T-helper 1 cell treated with Interleukin-12 subunit alpha and Interleukin-12 subunit beta and Interleukin-4 antibody, amounts not matched to agents 30 μg/mL and 1 μg/mL, for 36 hours (primary cell): Measurements from ENCODE around the gene TVP23A.
A peak's percentile ranks its signal among the peaks of the same experiment; 100 is the strongest.

Source experiments
- H3K27ac Mint-ChIP-seq: one replicate; pipeline ENCODE4 v1.8.0; 2021; ENCODE audit warnings: mild to moderate bottlenecking, mixed read lengths
- H3K27me3 Mint-ChIP-seq: one replicate; pipeline ENCODE4 v1.8.0; 2021; ENCODE audit warnings: low read depth, mixed read lengths
- H3K36me3 Mint-ChIP-seq: one replicate; pipeline ENCODE4 v1.8.0; 2021; ENCODE audit warnings: low read depth, mixed read lengths
- H3K4me1 Mint-ChIP-seq: one replicate; pipeline ENCODE4 v1.8.0; 2021; ENCODE audit warnings: low read depth, mixed read lengths
- H3K4me3 Mint-ChIP-seq: one replicate; pipeline ENCODE4 v1.8.0; 2021; ENCODE audit warnings: mild to moderate bottlenecking, moderate library complexity, mixed read lengths
- H3K9me3 Mint-ChIP-seq: one replicate; pipeline ENCODE4 v1.8.0; 2021; ENCODE audit warnings: mixed read lengths

The TVP23A gene

DNA sequence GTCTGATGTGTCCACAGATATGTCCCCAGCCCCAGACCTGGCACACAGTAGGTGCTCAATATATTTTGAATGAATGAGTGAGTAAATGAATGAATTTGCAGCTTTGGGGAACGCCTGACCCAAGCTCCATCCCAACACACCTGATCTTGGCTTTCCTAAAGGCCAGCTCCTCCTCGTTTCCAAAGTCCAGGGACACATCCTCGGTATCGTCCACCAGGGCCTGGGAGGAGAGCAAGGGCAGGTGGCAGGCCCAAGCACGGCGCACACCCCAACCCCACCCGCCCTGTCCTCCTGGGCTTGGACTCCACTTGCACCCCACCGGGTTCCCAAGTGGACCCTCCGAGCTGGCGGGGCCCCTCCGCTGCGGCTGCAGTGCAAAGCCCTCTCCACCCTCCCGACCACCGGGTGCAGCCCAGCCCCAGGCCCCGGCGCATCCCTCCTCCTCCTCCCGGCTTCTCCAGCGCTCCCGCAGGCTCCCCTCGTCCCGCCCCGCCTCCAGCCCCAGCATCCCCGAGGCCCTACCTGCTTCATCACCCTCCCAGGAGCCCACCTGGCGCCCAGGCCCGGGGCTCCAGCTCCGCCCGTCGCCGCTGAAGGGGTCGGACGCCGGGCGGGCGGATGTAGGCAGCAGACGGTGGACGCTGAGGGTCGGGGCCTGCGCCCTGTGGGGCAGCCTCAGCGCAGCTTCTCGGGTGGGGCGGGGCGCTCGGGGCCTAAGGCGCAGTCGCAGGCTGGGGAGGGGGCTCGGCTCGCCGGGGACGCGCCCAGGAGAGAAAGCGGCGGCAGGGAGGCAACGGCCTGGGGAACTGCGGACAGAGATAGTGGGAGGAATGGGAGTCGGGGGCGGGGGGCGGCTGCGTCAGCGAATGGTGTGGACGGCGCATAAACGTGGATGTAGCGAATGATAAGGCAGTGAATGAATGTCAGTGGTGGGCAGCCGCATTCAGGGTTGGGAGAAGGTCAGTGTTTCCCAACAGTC lies at the start of gene TVP23A:
TSS of gene TVP23A (minus strand) at position 832 of the 979 bp plus-strand sequence. CDS start at position 531, 301 bp downstream.
- Mint-ChIP-seq H3K27ac (no peak within 1 kb of the TSS), H3K4me1 (peaks cover 8% of the 10 kb centered on the region), H3K9me3 (no peaks in the 10 kb centered on the region), H3K27me3 (peaks cover 5% of the 10 kb centered on the region), H3K4me3 (no peak within 1 kb of the TSS), H3K36me3 (no peaks in the 10 kb centered on the region)

DNA sequence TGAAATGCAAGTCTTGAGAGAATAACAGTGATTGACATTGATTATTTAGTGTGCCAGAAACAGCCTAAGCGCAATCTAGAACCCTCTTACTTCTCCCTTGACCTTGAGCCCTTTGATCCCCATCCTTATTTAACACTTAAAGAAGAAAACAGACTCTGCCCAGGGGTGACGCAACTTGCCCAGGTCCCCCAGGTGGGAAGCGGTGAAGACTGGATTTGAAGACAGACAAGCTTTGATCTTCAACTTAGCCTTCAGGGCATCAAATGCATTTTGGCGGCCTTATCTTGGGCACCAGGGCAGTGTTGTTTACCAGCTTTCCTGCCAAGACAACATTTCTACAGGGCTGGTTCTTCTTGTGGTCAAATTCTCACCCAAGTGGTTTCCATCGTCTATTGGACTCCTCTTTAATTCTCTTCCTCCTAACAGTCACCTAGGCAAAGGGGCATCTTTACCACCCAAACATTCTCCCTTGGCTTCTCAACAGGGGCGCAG lies 49.6 kb upstream of the TVP23A start:
- H3K27me3 Mint-ChIP-seq = peaks cover 21% of the 10 kb centered on the region
- H3K4me3 Mint-ChIP-seq = peak overlapping the region; percentile 45
- H3K9me3 Mint-ChIP-seq = no peaks in the 10 kb centered on the region
- H3K27ac Mint-ChIP-seq = peak overlapping the region; percentile 28
- peaks cover 48% of the 10 kb centered on the region for H3K4me1 Mint-ChIP-seq
- H3K36me3 Mint-ChIP-seq = peaks cover 2% of the 10 kb centered on the region

DNA sequence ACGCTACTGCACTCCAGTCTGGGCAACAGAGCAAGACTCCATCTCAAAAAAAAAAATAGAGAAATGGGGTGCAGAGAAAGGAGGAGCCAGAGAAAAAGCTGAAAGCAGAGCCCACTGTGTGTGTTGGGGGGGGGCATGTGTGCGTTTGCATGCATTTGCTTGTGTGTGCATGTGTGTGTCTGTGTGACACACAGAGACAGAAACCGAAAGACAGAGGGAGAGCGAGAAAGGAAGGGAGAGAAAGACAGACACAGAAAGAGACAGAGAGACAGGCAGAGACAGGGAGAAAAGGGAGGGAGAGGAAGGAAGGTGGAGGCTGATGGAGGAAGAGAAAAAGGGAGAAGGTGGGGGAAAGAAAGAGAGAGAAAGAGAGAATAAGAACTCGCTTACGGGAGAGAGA lies 48.6 kb upstream of the TVP23A start:
- Mint-ChIP-seq H3K4me1 (peaks cover 43% of the 10 kb centered on the region), H3K4me3 (peak overlapping the region; percentile 20), H3K27me3 (peaks cover 29% of the 10 kb centered on the region), H3K27ac (no peak overlapping the region), H3K36me3 (peaks cover 2% of the 10 kb centered on the region), H3K9me3 (no peaks in the 10 kb centered on the region)

DNA sequence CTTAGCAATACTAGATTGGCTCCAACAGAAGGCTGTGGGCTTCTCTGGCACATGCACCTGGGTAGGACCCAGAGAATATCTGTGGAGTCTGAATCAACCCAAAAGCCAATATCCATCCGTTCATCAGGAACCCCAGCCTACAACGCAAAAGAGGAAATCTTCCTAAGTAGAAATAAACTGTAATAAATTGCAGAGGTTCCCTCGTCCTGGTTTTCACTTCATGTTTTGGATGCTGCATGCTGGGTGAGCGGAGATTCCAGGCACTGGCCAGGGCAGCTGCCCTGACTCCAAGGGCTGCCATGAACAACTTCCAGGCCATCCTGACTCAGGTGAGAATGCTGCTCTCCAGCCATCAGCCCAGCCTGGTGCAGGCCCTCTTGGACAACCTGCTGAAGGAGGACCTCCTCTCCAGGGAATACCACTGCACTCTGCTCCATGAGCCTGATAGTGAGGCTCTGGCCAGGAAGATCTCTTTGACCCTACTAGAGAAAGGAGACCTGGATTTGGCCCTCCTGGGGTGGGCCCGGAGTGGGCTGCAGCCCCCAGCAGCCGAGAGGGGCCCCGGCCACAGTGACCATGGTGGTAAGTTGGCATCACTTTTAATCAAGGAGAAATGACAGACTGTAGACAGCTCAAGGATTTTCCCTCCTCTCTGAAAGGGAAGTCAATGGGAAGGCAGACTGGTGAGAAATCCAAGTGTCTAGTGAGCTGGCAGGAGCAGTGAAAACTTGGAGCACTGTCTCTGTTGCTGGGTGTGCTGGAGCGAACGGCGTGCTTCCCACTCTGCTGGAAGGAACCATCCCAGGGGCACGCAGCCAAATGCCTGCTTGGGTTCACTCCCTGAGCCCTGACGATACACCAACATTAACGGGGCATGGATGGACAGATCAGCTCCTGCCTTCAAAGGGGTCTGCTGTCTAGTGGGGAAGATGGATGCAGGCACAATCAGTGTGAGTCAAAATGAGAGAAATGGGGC lies 47.7 kb upstream of the TVP23A start:
- Mint-ChIP-seq H3K4me1 (peaks cover 37% of the 10 kb centered on the region), H3K27me3 (peaks cover 37% of the 10 kb centered on the region), H3K4me3 (no peak overlapping the region), H3K9me3 (no peaks in the 10 kb centered on the region), H3K27ac (no peak overlapping the region), H3K36me3 (peaks cover 2% of the 10 kb centered on the region)

DNA sequence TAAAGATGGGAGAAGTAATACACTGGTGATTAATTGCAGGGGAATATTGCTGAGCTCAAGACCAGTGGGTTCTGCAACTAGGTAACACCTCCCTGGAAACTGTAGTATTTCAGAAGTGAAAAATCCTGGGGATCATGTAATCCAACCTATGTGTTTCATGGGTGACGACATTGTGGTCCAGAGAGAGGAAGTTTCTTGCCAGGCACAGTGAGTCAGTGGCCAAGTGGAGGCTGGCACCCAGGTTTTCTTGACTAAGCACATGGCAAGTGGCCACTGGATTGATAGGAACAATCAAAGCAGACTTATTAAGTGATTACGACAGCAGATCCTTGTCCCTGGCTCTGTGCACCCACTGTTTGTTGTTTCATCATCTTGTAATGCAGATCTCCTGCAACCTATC lies 43.8 kb upstream of the TVP23A start:
- Mint-ChIP-seq H3K27me3 (peaks cover 44% of the 10 kb centered on the region), H3K4me3 (no peak overlapping the region), H3K27ac (no peak overlapping the region), H3K9me3 (no peaks in the 10 kb centered on the region), H3K36me3 (peaks cover 2% of the 10 kb centered on the region), H3K4me1 (peaks cover 7% of the 10 kb centered on the region)

DNA sequence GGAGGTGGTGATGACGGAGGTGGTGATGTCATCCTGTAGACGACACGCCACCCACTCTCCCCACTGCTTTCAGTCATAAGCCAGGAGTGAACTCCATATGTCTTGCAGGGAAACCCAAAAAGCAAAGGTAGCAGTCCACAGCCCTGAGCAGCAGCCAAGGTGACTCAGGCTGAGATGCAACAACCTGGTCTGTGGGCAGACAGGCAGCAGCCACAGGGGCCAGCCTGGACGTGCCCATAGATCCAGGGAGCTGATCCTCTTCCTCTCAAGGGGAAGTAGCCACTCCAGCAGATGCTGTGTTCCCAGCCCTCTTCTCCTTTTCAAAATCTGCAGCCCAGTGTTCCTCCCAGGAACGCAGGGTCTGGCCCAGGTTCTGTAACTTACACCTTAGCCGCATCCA lies 41.1 kb upstream of the TVP23A start:
- no peak overlapping the region for H3K4me3 Mint-ChIP-seq
- no peaks in the 10 kb centered on the region for H3K36me3 Mint-ChIP-seq
- no peaks in the 10 kb centered on the region for H3K9me3 Mint-ChIP-seq
- no peak overlapping the region for H3K27ac Mint-ChIP-seq
- peaks cover 3% of the 10 kb centered on the region for H3K4me1 Mint-ChIP-seq
- peaks cover 32% of the 10 kb centered on the region for H3K27me3 Mint-ChIP-seq

DNA sequence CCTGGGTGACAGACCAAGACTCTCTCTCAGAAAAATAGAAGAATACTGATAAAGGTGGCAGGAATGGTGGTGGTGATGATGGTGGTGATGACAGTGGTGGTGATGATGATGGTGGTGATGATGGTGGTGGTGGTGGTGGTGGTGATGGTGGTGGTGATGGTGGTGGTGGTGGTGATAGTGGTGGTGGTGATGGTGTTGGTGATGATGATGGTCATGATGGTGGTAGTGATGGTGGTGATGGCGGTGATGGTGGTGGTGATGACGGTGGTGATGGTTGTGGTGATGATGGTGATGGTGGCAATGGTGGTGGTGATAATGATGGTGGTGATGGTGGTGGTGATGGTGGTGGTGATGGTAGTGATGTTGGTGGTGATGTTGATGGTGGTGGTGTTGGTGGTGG lies 40.4 kb upstream of the TVP23A start:
- Mint-ChIP-seq H3K4me3 (no peak overlapping the region), H3K27ac (no peak overlapping the region), H3K9me3 (no peaks in the 10 kb centered on the region), H3K36me3 (no peaks in the 10 kb centered on the region), H3K4me1 (peaks cover 3% of the 10 kb centered on the region), H3K27me3 (peaks cover 30% of the 10 kb centered on the region)

DNA sequence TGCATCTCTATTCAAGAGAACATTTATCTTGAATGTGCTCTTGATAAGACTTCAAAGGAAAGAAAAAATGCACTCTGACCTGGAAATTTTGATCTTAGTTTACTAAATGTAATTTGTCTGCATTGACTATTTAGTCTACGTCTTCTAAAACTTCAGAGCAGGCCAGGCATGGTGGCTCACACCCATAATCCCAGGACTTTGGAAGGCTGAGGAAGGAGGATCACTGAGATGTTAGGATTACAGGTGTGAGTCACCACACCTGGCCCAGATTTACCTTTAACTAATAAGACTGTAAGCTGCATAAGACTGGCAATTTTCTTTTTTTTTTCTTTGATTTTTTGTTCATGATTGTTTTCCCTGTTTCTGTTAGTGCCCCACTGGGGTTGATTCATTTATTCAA lies 39.6 kb upstream of the TVP23A start:
- Mint-ChIP-seq H3K4me3 (no peak overlapping the region), H3K4me1 (peaks cover 3% of the 10 kb centered on the region)

DNA sequence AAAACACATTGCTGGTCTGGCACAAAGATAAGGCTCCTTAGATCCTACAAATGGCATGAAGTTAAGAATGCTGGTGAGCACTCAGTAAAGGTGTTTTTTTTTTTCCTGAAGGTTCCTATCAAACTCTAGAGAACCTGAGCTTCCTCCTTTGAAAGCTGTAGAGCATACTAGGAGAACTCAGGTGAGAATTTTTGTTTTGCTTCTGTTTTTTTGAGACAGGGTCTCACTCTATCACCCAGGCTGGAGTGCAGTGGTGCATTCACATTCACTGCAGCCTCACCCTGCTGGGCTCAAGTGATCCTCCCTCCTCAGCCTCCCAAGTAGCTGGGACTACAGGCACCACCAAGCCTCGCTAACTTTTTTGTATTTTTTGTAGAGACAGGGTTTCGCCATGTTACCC lies 37.4 kb upstream of the TVP23A start:
- Mint-ChIP-seq H3K4me1 (peaks cover 12% of the 10 kb centered on the region), H3K27ac (no peak overlapping the region), H3K4me3 (no peak overlapping the region), H3K27me3 (peaks cover 5% of the 10 kb centered on the region), H3K36me3 (no peaks in the 10 kb centered on the region), H3K9me3 (no peaks in the 10 kb centered on the region)

More for the DNA sequence above, 39.6 kb upstream of the TVP23A start:
- Mint-ChIP-seq H3K36me3 (no peaks in the 10 kb centered on the region), H3K27me3 (peaks cover 25% of the 10 kb centered on the region), H3K27ac (no peak overlapping the region), H3K9me3 (no peaks in the 10 kb centered on the region)

DNA sequence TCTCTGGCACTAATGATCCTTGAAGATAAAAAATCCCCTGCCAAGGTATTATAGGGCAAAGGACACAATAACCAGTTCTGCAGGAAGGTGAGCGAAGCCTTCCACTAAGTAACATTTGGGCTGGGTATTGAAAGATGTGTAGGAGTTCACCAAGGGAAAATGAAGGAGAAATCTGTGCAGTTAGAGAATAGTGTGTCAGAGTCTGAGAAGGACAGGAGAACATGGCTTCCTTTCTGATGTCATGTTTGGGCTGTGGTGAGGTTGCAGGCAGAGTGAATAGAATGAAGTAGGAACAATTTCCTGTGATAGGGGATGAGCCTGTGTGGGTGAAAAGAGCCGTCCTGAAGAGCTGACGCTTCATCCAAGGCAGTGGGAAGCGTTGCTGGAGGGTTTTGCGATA lies 34.4 kb upstream of the TVP23A start:
- H3K36me3 Mint-ChIP-seq = no peaks in the 10 kb centered on the region
- peak overlapping the region; percentile 1 for H3K27ac Mint-ChIP-seq
- H3K4me3 Mint-ChIP-seq = no peak overlapping the region
- peaks cover 12% of the 10 kb centered on the region for H3K4me1 Mint-ChIP-seq
- peaks cover 9% of the 10 kb centered on the region for H3K27me3 Mint-ChIP-seq
- H3K9me3 Mint-ChIP-seq = no peaks in the 10 kb centered on the region

DNA sequence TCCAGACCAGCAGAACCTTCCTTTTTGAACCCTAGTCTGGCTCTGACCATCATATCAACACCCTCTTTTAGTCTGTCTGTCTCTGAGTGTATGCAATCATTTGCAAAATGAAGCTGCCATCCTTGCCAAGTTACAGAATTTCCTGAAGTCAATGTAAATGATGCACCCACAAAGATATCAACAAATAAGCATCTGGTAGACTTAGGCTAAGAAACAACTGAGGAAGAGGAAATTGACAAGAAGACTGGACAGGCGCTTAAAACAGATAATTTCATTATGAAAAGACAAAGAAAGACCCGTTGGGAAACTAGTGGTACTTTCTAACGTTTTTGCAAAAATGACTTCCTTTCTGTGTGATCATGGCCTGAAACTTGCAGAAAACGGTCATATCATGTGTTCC lies 33.7 kb upstream of the TVP23A start:
- no peak overlapping the region for H3K4me3 Mint-ChIP-seq
- peaks cover 13% of the 10 kb centered on the region for H3K4me1 Mint-ChIP-seq
- peaks cover 11% of the 10 kb centered on the region for H3K27me3 Mint-ChIP-seq
- no peaks in the 10 kb centered on the region for H3K9me3 Mint-ChIP-seq
- no peaks in the 10 kb centered on the region for H3K36me3 Mint-ChIP-seq
- H3K27ac Mint-ChIP-seq = no peak overlapping the region

DNA sequence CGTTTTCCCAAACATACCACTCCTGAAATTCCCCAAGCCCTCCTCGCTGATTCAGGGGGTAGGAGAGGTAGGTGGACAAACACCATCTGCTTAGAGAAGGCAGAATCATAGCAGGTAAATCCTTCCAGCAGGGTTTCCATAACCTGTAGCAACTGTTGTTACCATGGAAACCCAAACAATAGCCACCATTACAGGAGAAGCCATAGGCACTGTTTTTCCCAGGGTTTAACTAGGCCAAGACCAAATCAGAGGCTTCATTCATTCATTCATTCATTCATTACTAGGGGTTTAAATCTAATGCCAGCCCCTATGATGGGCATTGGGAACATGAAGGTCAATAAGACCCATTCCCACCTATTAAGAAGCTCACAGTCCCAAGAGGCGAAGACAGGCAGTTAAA lies 32.9 kb upstream of the TVP23A start:
- no peak overlapping the region for H3K27ac Mint-ChIP-seq
- no peaks in the 10 kb centered on the region for H3K36me3 Mint-ChIP-seq
- H3K27me3 Mint-ChIP-seq = peaks cover 19% of the 10 kb centered on the region
- H3K4me1 Mint-ChIP-seq = peaks cover 19% of the 10 kb centered on the region
- no peaks in the 10 kb centered on the region for H3K9me3 Mint-ChIP-seq
- no peak overlapping the region for H3K4me3 Mint-ChIP-seq

DNA sequence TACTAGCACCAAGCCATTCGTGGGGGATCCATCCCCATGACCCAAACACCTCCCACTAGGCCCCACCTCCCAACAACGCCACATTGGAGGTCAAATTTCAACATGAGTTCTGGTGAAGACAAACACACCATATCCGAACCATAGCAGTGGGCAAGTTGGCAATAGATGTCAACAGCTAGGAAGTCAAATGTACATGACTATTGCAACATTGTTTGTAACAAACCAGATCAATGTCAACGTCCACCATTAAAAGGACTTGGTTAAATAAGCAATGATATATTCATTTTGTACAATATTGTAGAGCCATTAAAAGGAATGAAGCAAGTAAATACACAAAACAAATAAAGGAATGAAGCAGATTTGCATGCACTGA lies 31.9 kb upstream of the TVP23A start:
- Mint-ChIP-seq H3K27me3 (peaks cover 19% of the 10 kb centered on the region), H3K4me1 (peaks cover 19% of the 10 kb centered on the region), H3K36me3 (no peaks in the 10 kb centered on the region), H3K27ac (no peak overlapping the region), H3K9me3 (no peaks in the 10 kb centered on the region), H3K4me3 (no peak overlapping the region)

DNA sequence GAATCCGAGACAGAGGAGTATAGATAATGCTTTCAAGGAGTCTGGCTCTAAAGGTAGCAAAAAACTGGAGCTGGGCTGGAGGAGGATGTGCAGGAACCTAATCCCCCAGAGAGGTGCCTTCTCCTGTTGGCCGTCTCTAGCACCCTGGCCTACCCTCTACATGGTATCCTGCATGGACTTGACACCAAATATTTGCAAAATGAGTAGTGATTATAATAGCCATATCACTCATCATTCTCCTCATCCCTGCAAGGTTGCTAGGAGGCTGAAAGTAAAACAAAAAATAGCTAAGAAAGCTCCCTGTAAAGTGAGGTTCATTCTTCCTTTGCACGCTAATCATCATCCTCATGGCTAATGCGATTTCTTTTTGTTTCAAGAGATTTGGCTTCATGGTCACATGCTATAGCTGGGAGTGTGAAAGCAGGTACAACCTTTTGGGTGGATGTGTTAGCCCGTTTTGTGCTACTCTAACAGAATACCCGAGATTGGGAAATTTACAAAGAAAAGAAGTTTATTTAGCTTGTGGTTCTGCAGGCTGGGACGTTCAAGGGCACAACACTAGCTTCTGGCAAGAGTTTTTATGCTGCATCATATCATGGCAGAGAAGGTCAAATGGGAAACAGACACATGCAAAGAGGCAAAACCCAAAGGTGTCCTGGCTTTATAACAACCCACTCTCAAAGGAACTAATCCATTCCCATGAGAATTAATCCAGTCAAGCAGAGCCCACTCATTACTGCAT lies 31.3 kb upstream of the TVP23A start:
- Mint-ChIP-seq H3K9me3 (no peaks in the 10 kb centered on the region), H3K4me1 (peaks cover 19% of the 10 kb centered on the region), H3K36me3 (no peaks in the 10 kb centered on the region), H3K27me3 (peaks cover 24% of the 10 kb centered on the region), H3K27ac (no peak overlapping the region), H3K4me3 (no peak overlapping the region)
